Epidermal melanocyte (primary cell): ENCODE data around the gene ANKHD1.

Experiments
- DNase-seq: peaks from one replicate; pipeline ENCODE4 v3.0.0; 2011; ENCODE audit warnings: low spot score; ENCODE audit not compliant: insufficient read length

The ANKHD1 gene

GRCh38 chr5:140401362-140402257, at the start of gene ANKHD1:
TSS of gene ANKHD1 (plus strand) at chr5:140401833. CDS start at chr5:140401968, 135 bp downstream.
- peak; percentile 97 for DNase-seq

GRCh38 chr5:140355546-140355945, 46.1 kb upstream of the ANKHD1 start:
- DNase-seq: no peak

GRCh38 chr5:140356853-140357725, 44.5 kb upstream of the ANKHD1 start:
- DNase-seq: no peak

GRCh38 chr5:140357726-140358093, 43.9 kb upstream of the ANKHD1 start:
- DNase-seq: peak; percentile 87

GRCh38 chr5:140358738-140359310, 42.8 kb upstream of the ANKHD1 start:
- DNase-seq: no peak

- DNase-seq: no peak
These were observed 41.5 kb upstream of the ANKHD1 start, which contains the start of gene SLC4A9 for GRCh38 chr5:140360101-140360500. TSS of gene SLC4A9 (plus strand) at chr5:140360194. CDS start at chr5:140360237, 43 bp downstream.

GRCh38 chr5:140360681-140361479, 40.8 kb upstream of the ANKHD1 start:
- DNase-seq: no peak

GRCh38 chr5:140361901-140362300, 39.7 kb upstream of the ANKHD1 start:
- DNase-seq: no peak

- no peak for DNase-seq
These were observed 39.3 kb upstream of the ANKHD1 start for GRCh38 chr5:140362311-140362710.

- peak; percentile 42 for DNase-seq
These were observed 38.6 kb upstream of the ANKHD1 start for GRCh38 chr5:140362875-140363630.

GRCh38 chr5:140363631-140364471, 37.8 kb upstream of the ANKHD1 start:
- no peak for DNase-seq

GRCh38 chr5:140364472-140364765, 37.2 kb upstream of the ANKHD1 start:
- no peak for DNase-seq

- DNase-seq: no peak
These were observed 36.4 kb upstream of the ANKHD1 start for GRCh38 chr5:140365282-140365681.

GRCh38 chr5:140365941-140366340, 35.7 kb upstream of the ANKHD1 start:
- DNase-seq: no peak

- DNase-seq: no peak
These were observed 34.9 kb upstream of the ANKHD1 start for GRCh38 chr5:140366589-140367255.

- no peak for DNase-seq
These were observed 34.2 kb upstream of the ANKHD1 start for GRCh38 chr5:140367256-140368013.

- no peak for DNase-seq
These were observed 30.1 kb upstream of the ANKHD1 start for GRCh38 chr5:140371356-140372151.
